ENCODE results near the gene ATAD5.
"Not testable (repeated sequence)": the region's sequence is repeated elsewhere in the genome, so short reads cannot be mapped to it uniquely, and the experiment has no call there.

ATAD5 gene

GRCh38 chr17:30927756-30928155 is 96.0 kb downstream of the ATAD5 start:
- Histone ChIP-seq H3K4me2 (no peak overlapping the region), H3K27ac (no peak overlapping the region), H3K4me3 (IDR thresholded peaks at IDR 0.05; ENCODE audit: insufficient read depth, low read depth, low read length) (no peak overlapping the region), H3K36me3 (ENCODE audit: insufficient read depth) (no peaks in the 10 kb centered on the region), H3K27me3 (ENCODE audit: insufficient read depth, low read depth) (no peaks in the 10 kb centered on the region), H3K9ac (no peak overlapping the region), H4K20me1 (ENCODE audit: insufficient read depth) (no peaks in the 10 kb centered on the region), H2AFZ (ENCODE audit: low read depth) (no peak overlapping the region), H3K79me2 (ENCODE audit: insufficient read depth, low read depth) (no peaks in the 10 kb centered on the region), H3K4me1 (ENCODE audit: low read depth, poor library complexity, severe bottlenecking) (peaks cover 10% of the 10 kb centered on the region)
- TF ChIP-seq CTCF (conservative IDR thresholded peaks at IDR 0.05; ENCODE audit: low read depth, low read length) = no peak

GRCh38 chr17:30928584-30928983 is 96.8 kb downstream of the ATAD5 start:
- Histone ChIP-seq H3K36me3 (ENCODE audit: insufficient read depth) (no peaks in the 10 kb centered on the region), H4K20me1 (ENCODE audit: insufficient read depth) (no peaks in the 10 kb centered on the region), H3K4me1 (ENCODE audit: low read depth, poor library complexity, severe bottlenecking) (peaks cover 10% of the 10 kb centered on the region), H3K27me3 (ENCODE audit: insufficient read depth, low read depth) (no peaks in the 10 kb centered on the region), H2AFZ (ENCODE audit: low read depth) (no peak overlapping the region), H3K27ac (no peak overlapping the region), H3K4me2 (no peak overlapping the region), H3K4me3 (IDR thresholded peaks at IDR 0.05; ENCODE audit: insufficient read depth, low read depth, low read length) (no peak overlapping the region), H3K79me2 (ENCODE audit: insufficient read depth, low read depth) (no peaks in the 10 kb centered on the region), H3K9ac (no peak overlapping the region)
- TF ChIP-seq CTCF (conservative IDR thresholded peaks at IDR 0.05; ENCODE audit: low read depth, low read length) = no peak

- H3K4me1 ChIP-seq (ENCODE audit: low read depth, poor library complexity, severe bottlenecking) = peaks cover 10% of the 10 kb centered on the region
- H4K20me1 ChIP-seq (ENCODE audit: insufficient read depth) = no peaks in the 10 kb centered on the region
- no peak overlapping the region for H2AFZ ChIP-seq (ENCODE audit: low read depth)
- TF ChIP-seq CTCF (conservative IDR thresholded peaks at IDR 0.05; ENCODE audit: low read depth, low read length) = no peak
- no peak overlapping the region for H3K4me3 ChIP-seq (IDR thresholded peaks at IDR 0.05; ENCODE audit: insufficient read depth, low read depth, low read length)
- H3K36me3 ChIP-seq (ENCODE audit: insufficient read depth) = no peaks in the 10 kb centered on the region
- no peak overlapping the region for H3K9ac ChIP-seq
- no peaks in the 10 kb centered on the region for H3K79me2 ChIP-seq (ENCODE audit: insufficient read depth, low read depth)
- H3K27ac ChIP-seq = no peak overlapping the region
- no peaks in the 10 kb centered on the region for H3K27me3 ChIP-seq (ENCODE audit: insufficient read depth, low read depth)
- no peak overlapping the region for H3K4me2 ChIP-seq
Observed at GRCh38 chr17:30929081-30929633, 97.4 kb downstream of the ATAD5 start.

- H3K4me3 ChIP-seq (IDR thresholded peaks at IDR 0.05; ENCODE audit: insufficient read depth, low read depth, low read length); H3K4me1 ChIP-seq (ENCODE audit: low read depth, poor library complexity, severe bottlenecking); H3K27me3 ChIP-seq (ENCODE audit: insufficient read depth, low read depth); H4K20me1 ChIP-seq (ENCODE audit: insufficient read depth); H3K79me2 ChIP-seq (ENCODE audit: insufficient read depth, low read depth); H3K27ac ChIP-seq; H3K9ac ChIP-seq; H2AFZ ChIP-seq (ENCODE audit: low read depth); H3K4me2 ChIP-seq; H3K36me3 ChIP-seq (ENCODE audit: insufficient read depth): not testable (repeated sequence)
Observed at GRCh38 chr17:30929861-30930260, 98.1 kb downstream of the ATAD5 start.

GRCh38 chr17:30930495-30930894 is 98.7 kb downstream of the ATAD5 start:
- no peaks in the 10 kb centered on the region for H3K79me2 ChIP-seq (ENCODE audit: insufficient read depth, low read depth)
- no peak overlapping the region for H3K4me2 ChIP-seq
- H3K27ac ChIP-seq = no peak overlapping the region
- no peaks in the 10 kb centered on the region for H3K27me3 ChIP-seq (ENCODE audit: insufficient read depth, low read depth)
- TF ChIP-seq CTCF (conservative IDR thresholded peaks at IDR 0.05; ENCODE audit: low read depth, low read length) = no peak
- H3K4me1 ChIP-seq (ENCODE audit: low read depth, poor library complexity, severe bottlenecking) = peaks cover 10% of the 10 kb centered on the region
- no peak overlapping the region for H3K4me3 ChIP-seq (IDR thresholded peaks at IDR 0.05; ENCODE audit: insufficient read depth, low read depth, low read length)
- no peak overlapping the region for H2AFZ ChIP-seq (ENCODE audit: low read depth)
- no peak overlapping the region for H3K9ac ChIP-seq
- no peaks in the 10 kb centered on the region for H3K36me3 ChIP-seq (ENCODE audit: insufficient read depth)
- H4K20me1 ChIP-seq (ENCODE audit: insufficient read depth) = no peaks in the 10 kb centered on the region

GRCh38 chr17:30931582-30931981 is 99.8 kb downstream of the ATAD5 start:
- not testable (repeated sequence) for H3K4me2 ChIP-seq; H3K27ac ChIP-seq; H3K79me2 ChIP-seq (ENCODE audit: insufficient read depth, low read depth); H3K27me3 ChIP-seq (ENCODE audit: insufficient read depth, low read depth); H3K4me1 ChIP-seq (ENCODE audit: low read depth, poor library complexity, severe bottlenecking); H3K36me3 ChIP-seq (ENCODE audit: insufficient read depth); H4K20me1 ChIP-seq (ENCODE audit: insufficient read depth); H3K4me3 ChIP-seq (IDR thresholded peaks at IDR 0.05; ENCODE audit: insufficient read depth, low read depth, low read length); H3K9ac ChIP-seq; H2AFZ ChIP-seq (ENCODE audit: low read depth)

Data from KMS-11 (cell line).